ENCODE data around the gene CDH4. TPM values are rescaled to one million over a fixed set of nuclear protein-coding genes. Genes with fewer than 3 reads are reported as not detected.

CDH4 gene
- total and polyA plus RNA-seq, 12 donors: 0.04 to 0.25 (median 0.08) TPM; not detected in 5

- Histone ChIP-seq H3K27me3 (peaks cover 0 to 20% (median 4%) of the 10 kb centered on the region in 7 donors), H3K4me1 (no peaks in the 10 kb centered on the region), H3K27ac (no peak overlapping the region), H3K4me3 (no peak overlapping the region), H3K9me3 (peaks cover 0 to 4% (median 0%) of the 10 kb centered on the region in 11 donors), H3K36me3 (no peaks in the 10 kb centered on the region)
- WGBS, 2 donors: 80% methylated on average over 10 of the region's 10 CpGs
- TF ChIP-seq CTCF (IDR thresholded peaks at IDR 0.05): no peak
- ATAC-seq (no peak), DNase-seq (no peak)
- intact Hi-C loops (cut with DNase I): no loop called here
These were observed 369.8 kb downstream of the CDH4 start for GRCh38 chr20:61621852-61622251.

GRCh38 chr20:61623451-61623850, 371.4 kb downstream of the CDH4 start:
- WGBS, 2 donors: 85 to 88% methylated on average over 11 of the region's 11 CpGs
- ATAC-seq (no peak), DNase-seq (no peak)
- no peak overlapping the region for H3K27ac ChIP-seq
- H3K36me3 ChIP-seq: no peaks in the 10 kb centered on the region
- intact Hi-C loops (cut with DNase I): no loop called here
- no peaks in the 10 kb centered on the region for H3K9me3 ChIP-seq
- no peak for TF ChIP-seq CTCF (IDR thresholded peaks at IDR 0.05)
- H3K4me1 ChIP-seq: no peaks in the 10 kb centered on the region
- peaks cover 0 to 28% (median 11%) of the 10 kb centered on the region in 7 donors for H3K27me3 ChIP-seq
- no peak overlapping the region for H3K4me3 ChIP-seq

GRCh38 chr20:61625246-61625645, 373.2 kb downstream of the CDH4 start:
- H3K27me3 ChIP-seq: peaks cover 0 to 39% (median 17%) of the 10 kb centered on the region in 7 donors
- intact Hi-C loops (cut with DNase I): no loop called here
- H3K4me1 ChIP-seq: peaks cover 0 to 4% (median 0%) of the 10 kb centered on the region in 9 donors
- H3K36me3 ChIP-seq: no peaks in the 10 kb centered on the region
- no peak overlapping the region for H3K27ac ChIP-seq
- H3K4me3 ChIP-seq: no peak overlapping the region
- 80 to 83% methylated on average over 8 of the region's 8 CpGs for WGBS, 2 donors
- H3K9me3 ChIP-seq: no peaks in the 10 kb centered on the region
- DNase-seq (no peak), ATAC-seq (no peak)
- TF ChIP-seq CTCF (IDR thresholded peaks at IDR 0.05): no peak

- no peaks in the 10 kb centered on the region for H3K36me3 ChIP-seq
- peaks cover 0 to 49% (median 18%) of the 10 kb centered on the region in 7 donors for H3K27me3 ChIP-seq
- 77 to 79% methylated on average over 12 of the region's 12 CpGs for WGBS, 2 donors
- no peak overlapping the region for H3K27ac ChIP-seq
- H3K4me1 ChIP-seq: peaks cover 0 to 4% (median 0%) of the 10 kb centered on the region in 9 donors
- H3K4me3 ChIP-seq: no peak overlapping the region
- no peak for TF ChIP-seq CTCF (IDR thresholded peaks at IDR 0.05)
- DNase-seq (no peak), ATAC-seq (no peak)
- intact Hi-C loops (cut with DNase I): no loop called here
- no peaks in the 10 kb centered on the region for H3K9me3 ChIP-seq
These were observed 374.4 kb downstream of the CDH4 start for GRCh38 chr20:61626412-61626811.

Data from heart right ventricle (tissue), 16 donors.